Activated CD4-positive, alpha-beta T cell treated with anti-CD3 and anti-CD28 coated beads, Interleukin-10, Interleukin-2, amounts not matched to agents 100 ng/mL and 50 ng/mL, durations not matched to agents 16 hours and 8 hours (primary cell): ENCODE measurements around the gene MYCBP2.
"Not testable (repeated sequence)": the region's sequence is repeated elsewhere in the genome, so short reads cannot be mapped to it uniquely, and the experiment has no call there.

Source experiments
- DNase-seq: peaks from one replicate; pipeline ENCODE4 v3.0.0-alpha.2; 2020

The MYCBP2 gene, protein sequence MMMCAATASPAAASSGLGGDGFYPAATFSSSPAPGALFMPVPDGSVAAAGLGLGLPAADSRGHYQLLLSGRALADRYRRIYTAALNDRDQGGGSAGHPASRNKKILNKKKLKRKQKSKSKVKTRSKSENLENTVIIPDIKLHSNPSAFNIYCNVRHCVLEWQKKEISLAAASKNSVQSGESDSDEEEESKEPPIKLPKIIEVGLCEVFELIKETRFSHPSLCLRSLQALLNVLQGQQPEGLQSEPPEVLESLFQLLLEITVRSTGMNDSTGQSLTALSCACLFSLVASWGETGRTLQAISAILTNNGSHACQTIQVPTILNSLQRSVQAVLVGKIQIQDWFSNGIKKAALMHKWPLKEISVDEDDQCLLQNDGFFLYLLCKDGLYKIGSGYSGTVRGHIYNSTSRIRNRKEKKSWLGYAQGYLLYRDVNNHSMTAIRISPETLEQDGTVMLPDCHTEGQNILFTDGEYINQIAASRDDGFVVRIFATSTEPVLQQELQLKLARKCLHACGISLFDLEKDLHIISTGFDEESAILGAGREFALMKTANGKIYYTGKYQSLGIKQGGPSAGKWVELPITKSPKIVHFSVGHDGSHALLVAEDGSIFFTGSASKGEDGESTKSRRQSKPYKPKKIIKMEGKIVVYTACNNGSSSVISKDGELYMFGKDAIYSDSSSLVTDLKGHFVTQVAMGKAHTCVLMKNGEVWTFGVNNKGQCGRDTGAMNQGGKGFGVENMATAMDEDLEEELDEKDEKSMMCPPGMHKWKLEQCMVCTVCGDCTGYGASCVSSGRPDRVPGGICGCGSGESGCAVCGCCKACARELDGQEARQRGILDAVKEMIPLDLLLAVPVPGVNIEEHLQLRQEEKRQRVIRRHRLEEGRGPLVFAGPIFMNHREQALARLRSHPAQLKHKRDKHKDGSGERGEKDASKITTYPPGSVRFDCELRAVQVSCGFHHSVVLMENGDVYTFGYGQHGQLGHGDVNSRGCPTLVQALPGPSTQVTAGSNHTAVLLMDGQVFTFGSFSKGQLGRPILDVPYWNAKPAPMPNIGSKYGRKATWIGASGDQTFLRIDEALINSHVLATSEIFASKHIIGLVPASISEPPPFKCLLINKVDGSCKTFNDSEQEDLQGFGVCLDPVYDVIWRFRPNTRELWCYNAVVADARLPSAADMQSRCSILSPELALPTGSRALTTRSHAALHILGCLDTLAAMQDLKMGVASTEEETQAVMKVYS (N-terminal part only)

DNA sequence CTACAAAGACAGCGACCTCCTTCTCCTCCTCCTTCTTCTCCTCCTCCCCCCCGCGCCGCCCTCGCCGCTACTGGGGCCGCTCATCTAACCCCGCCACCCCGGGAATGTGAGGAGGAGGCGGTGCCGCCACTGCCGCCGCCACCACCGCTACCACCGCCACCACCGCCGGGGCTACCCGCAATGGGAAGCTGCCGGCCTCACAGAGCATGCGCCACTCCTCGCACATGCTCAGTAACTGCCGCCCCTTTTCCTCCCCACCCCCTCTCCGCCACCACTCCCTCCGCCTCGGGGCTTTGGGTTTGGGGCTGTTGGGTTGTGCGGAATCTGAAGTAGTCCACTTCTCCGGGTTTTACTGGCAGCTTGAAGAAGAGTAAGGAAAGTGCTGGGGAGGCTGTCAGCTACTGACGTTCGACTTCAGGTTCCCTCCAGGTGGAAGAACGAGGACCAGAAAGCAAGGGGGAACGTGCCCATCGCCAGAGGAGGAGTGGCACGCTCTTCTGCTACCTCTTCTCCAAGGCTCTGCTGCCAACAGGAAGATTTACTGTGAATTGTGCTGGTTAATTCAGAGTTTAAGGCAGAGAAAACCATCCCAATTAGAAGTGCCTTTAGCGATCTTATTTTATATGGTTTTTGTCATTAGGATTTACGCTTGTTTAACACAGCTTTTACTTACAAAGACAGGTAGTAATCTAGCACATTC, at the start of gene MYCBP2:
Gene MYCBP2 (minus strand): TSS at position 190 of the 700 bp plus-strand sequence. CDS start 319 bp downstream, outside the sequence.
- peak; percentile 98 for DNase-seq

DNA sequence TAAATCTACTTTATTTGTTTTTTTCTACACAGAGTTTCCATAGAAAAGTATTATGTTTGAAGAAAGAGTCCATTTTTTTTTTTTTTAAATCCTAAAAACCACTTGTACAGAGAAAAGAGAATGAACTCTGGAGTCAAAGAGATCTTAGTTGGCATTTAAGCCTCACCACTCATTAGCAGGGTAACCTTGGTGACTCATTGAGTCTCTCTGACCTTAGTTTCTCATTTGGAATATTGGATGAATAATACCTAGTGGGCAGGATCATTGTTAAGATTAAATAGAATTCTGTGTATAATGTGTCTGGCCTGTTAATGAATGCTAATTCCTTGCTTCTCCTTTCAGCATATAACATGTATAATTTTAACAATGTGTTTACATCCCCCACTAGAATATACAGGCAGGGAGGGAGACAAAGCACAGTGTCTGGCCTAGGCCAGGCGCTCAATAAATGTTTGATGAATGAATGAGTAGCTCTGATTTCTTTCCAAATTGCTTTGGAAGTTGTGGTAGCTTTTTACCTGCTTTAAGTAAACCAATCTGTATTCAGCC, 48.7 kb upstream of the MYCBP2 start:
- no peak for DNase-seq

GRCh38 chr13:77374786-77375185, 47.9 kb upstream of the MYCBP2 start:
- peak; percentile 8 for DNase-seq

- no peak for DNase-seq
Measured at GRCh38 chr13:77374339-77374738, 47.4 kb upstream of the MYCBP2 start.

- no peak for DNase-seq
Measured at GRCh38 chr13:77373502-77373901, 46.6 kb upstream of the MYCBP2 start.

GRCh38 chr13:77372275-77372674, 45.4 kb upstream of the MYCBP2 start:
- peak; percentile 4 for DNase-seq

DNA sequence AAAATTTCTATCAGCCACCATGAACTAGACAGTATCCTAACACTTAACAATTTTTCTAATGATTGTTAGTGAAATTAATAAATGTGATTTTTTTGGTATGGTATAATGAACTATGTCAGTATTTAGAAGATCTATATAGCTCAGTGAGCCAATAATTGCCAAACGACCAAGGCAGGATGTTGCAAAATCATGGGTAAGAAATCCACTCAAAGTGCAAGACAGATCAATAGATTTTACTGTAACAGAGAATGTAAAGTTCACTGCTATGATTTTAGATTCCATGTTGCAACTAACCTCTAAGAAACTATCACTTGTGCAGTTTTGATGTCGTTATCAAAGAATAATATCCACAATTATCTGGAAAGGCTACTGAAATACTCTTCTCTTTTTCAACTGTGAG, 44.0 kb upstream of the MYCBP2 start:
- DNase-seq, result no peak

GRCh38 chr13:77362166-77362565, 35.3 kb upstream of the MYCBP2 start:
- DNase-seq, result no peak

DNA sequence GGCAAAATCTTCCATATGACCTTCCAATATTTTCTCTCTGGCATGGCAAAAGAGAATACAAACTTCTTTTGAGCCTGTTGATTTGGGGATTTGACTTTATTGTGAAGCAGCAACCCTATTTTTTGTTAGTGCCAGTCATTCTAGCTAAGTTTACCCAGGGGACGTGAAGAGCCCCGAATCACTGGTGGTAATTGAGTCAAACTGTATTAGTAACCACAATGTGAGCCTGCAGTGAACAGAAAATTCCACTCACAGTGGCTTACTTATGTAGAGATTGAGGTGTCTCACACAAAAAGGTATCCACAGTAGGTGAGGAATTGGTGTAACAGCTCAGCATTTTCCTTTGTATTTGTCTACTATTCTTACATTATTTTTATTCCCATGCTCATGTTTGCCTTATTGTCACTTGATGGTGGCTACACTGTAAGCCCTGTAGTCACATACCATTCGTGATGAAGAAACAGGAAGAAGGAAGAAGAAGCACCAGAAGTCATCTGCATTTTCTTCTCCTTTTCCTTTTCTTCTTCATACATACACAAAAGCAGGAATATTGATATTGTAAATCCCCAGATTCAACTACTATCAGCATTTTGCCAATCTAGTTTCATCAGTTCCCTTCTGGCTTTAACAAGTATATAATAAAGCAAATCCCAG, 33.3 kb upstream of the MYCBP2 start:
- DNase-seq, result no peak

GRCh38 chr13:77359171-77359570, 32.3 kb upstream of the MYCBP2 start:
- DNase-seq, result no peak

DNA sequence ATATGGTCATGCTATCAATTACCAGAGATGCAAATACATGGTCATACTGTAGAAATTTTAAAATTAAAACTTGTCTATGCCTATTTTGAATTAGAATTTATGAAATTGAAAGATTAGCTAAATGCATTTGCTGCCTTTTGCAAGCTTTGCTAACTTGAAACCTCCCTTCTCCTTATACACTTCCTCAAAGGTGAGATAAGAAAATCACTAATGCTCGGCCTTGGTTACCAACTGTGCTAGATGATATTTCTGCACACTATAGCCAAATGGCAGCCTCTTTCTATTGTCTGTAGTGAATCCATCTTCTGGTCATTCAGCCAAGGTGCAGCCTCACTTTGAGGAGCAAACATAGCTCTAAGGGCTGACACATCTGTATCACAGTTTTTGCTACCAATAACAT, 31.1 kb upstream of the MYCBP2 start:
- no peak for DNase-seq

GRCh38 chr13:77356155-77356554, 29.3 kb upstream of the MYCBP2 start:
- DNase-seq, result no peak

DNA sequence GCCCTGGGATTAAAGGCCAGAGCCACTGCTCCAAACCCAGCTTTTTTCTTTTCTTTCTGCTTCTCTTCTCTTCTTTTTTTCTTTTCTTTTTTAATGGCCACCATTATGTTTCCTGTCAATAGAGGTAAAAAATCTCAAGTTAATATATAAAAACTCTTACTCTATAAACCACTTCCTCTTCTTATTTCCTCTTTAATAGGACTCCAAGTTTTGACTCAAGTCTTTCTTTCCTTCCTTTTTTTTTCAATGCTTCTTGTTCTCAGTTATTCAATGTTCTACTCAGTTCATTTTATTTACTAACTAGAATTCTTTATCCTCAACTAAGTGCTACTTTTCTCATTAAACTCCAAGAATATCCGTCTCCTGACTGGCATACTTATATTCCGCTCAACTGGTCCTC, 27.1 kb upstream of the MYCBP2 start:
- no peak for DNase-seq

- no peak for DNase-seq
Measured at GRCh38 chr13:77351315-77351714, 24.4 kb upstream of the MYCBP2 start.

- DNase-seq, result no peak
Measured at GRCh38 chr13:77350811-77351210, 23.9 kb upstream of the MYCBP2 start.

DNA sequence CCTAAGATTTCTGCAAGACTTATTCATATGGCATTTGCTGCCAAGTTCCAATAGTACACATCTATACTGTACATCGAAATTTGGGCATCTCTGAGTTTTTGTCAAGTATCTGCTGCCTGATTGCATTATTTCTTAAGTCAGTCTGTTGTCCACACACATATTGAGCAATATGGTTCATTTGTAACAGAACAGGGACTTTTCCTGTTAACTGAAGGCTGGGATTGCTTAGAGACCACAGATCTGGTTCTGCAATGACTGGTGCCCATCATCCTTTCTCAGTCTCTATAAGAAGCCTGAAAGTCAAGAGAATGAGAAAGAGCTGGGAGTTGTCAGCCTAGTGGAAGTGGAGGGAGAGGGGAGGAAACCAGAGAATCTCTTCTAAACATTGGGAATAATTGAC, 22.5 kb upstream of the MYCBP2 start:
- DNase-seq, result peak; percentile 18

GRCh38 chr13:77347351-77347750, 20.5 kb upstream of the MYCBP2 start:
- not testable (repeated sequence) for DNase-seq

DNA sequence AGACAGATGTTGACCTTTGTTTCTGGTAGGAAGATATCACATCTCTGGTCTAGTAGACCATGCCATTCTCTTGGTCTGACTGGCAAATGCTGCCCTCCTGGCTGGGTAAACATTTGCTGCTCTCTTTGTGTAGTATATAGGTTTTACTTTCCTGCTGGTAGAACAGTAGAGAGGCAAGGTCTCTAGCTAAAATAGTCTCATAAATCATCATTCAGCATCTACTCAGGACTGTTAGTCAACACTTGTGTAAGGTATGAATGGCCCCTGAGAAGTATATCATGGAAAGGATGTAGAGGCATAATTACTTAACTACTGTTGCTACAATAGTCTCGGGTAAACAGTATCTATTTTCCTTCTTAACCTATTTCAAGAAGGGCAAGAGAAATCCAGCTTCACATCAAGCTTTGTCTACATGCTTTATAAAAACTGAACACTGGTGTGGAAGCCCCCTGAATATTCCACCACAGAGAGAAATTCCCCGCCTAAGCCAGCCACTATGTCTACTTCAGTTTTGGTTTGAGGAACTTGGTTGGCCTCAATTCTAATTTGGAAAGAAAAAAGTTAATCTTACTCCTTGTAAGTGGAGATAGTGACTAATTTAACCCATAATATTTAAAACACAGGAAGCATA, 18.4 kb upstream of the MYCBP2 start:
- DNase-seq, result peak; percentile 58

GRCh38 chr13:77343841-77344240, 16.9 kb upstream of the MYCBP2 start:
- DNase-seq, result no peak

DNA sequence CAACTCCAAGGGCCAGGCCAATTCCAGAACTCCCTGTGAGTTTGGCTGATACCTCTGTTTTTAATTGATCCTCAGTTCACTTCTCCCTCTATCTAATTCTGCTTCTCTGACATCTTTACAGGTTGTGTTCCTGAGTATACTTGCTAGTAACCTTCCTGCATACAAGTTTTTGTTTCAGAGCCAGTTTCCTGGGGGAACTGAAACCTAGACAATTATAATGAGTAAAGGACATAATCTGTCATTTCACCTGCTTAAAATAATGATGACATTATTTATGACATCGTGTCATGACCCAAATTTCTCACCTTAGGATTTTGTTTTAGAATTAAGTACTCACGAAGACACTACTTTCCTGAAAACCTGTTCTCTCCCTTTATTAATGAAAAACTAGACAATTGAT, 12.5 kb upstream of the MYCBP2 start:
- no peak for DNase-seq

DNA sequence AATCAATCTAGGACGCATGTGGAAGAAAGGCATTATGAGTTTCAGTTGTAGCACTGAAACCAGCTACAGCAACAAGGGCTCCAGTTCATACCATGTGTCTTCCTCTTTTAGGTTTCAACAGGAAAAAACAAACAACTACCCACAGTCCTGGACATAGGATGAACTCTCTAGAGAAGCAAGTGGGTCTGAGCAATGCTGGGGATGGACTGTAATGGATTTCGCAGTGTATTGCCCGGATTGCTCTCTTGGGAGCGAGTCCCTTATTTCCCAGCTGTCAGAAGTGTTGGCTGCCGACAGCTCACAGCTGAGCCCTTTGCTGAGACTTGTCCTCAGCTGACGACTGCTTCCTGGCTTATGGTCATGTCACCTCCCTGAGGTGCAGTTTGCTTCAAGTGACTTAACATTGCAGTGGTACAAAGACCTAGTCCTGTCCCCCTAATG, 12.1 kb upstream of the MYCBP2 start:
- DNase-seq, result no peak
